H1 (cell line): ENCODE measurements around the gene CDC42EP5. TPM values are rescaled to one million over a fixed set of nuclear protein-coding genes. Genes with fewer than 3 reads are reported as not detected.

Experiments
- CTCF ChIA-PET: fragments of 300-600 bp; sonication (Branson Sonifier 250); formaldehyde crosslinking; loops from one replicate; lab custom pipeline; 2021; ENCODE audit not compliant: partially characterized antibody; lab: Charles Lee
- POLR2A ChIA-PET: fragments of 300-600 bp; sonication (Branson Sonifier 250); formaldehyde crosslinking; loops from one replicate; lab custom pipeline; 2021; ENCODE audit warnings: inconsistent platforms; ENCODE audit not compliant: partially characterized antibody; lab: Charles Lee
- DNase-seq, 2 experiments: peaks; one replicate each; pipeline versions ENCODE4 v3.0.0 to v3.0.0-alpha.2; 2010 to 2022; ENCODE audit warnings: low spot score in 2 of 2, low read depth in 1 of 2, mixed read lengths in 1 of 2
- FAIRE-seq: peaks from 2 replicates; lab custom pipeline; 2011; peaks lifted over from hg19 to GRCh38; lab: Jason Lieb, UNC
- H2AFZ ChIP-seq: 2 replicates; pipeline ENCODE4 v1.8.1; 2012; ENCODE audit warnings: low read length, inconsistent platforms
- H2AK5ac ChIP-seq: 2 replicates; pipeline ENCODE4 v1.6.1; 2013; ENCODE audit warnings: low read depth, low read length
- H2BK120ac ChIP-seq: replicated peaks from 2 replicates; pipeline ENCODE3; 2013; ENCODE audit warnings: low read depth, low read length, inconsistent platforms
- H2BK12ac ChIP-seq: 2 replicates; pipeline ENCODE4 v1.6.1; 2013; ENCODE audit warnings: low read depth, low read length
- H2BK15ac ChIP-seq: 2 replicates; pipeline ENCODE4 v1.6.1; 2013; ENCODE audit warnings: low read length
- H2BK20ac ChIP-seq: 2 replicates; pipeline ENCODE4 v1.6.1; 2013; ENCODE audit warnings: low read length
- H2BK5ac ChIP-seq: 2 replicates; pipeline ENCODE4 v1.6.1; 2013; ENCODE audit warnings: low read depth, low read length
- H3K14ac ChIP-seq: 2 replicates; pipeline ENCODE4 v1.6.1; 2013; ENCODE audit warnings: inconsistent platforms; ENCODE audit not compliant: insufficient read length
- H3K18ac ChIP-seq: 2 replicates; pipeline ENCODE4 v1.6.1; 2013; ENCODE audit warnings: low read length; ENCODE audit errors: extremely low read depth
- H3K23ac ChIP-seq: 2 replicates; pipeline ENCODE4 v1.6.1; 2013; ENCODE audit warnings: inconsistent platforms; ENCODE audit not compliant: insufficient read length
- H3K23me2 ChIP-seq: 2 replicates; pipeline ENCODE4 v1.6.1; 2013; ENCODE audit warnings: low read depth, low read length
- H3K27ac ChIP-seq: 2 replicates; pipeline ENCODE4 v1.6.1; 2011; ENCODE audit warnings: low read depth, low read length, inconsistent platforms
- H3K27me3 ChIP-seq, 4 experiments: replicated peaks in 1 of 4; 1 replicate in 1 of 4; 2 replicates in 3 of 4; pipeline versions ENCODE4 v1.6.1 to v1.8.1; 2011 to 2013; ENCODE audit warnings: low read length in 3 of 4, mild to moderate bottlenecking in 3 of 4, inconsistent platforms in 2 of 4, mixed read lengths in 2 of 4, moderate library complexity in 1 of 4; ENCODE audit not compliant: control insufficient read depth in 3 of 4, insufficient read depth in 3 of 4; ENCODE audit errors: extremely low read depth in 1 of 4
- H3K36me3 ChIP-seq, 4 experiments: 2 replicates each; pipeline versions ENCODE4 v1.6.1 to v1.8.1; 2011 to 2013; ENCODE audit warnings: mild to moderate bottlenecking in 4 of 4, low read length in 3 of 4, moderate library complexity in 2 of 4, control low read depth in 1 of 4, inconsistent platforms in 1 of 4; ENCODE audit not compliant: insufficient read depth in 4 of 4, control insufficient read depth in 2 of 4
- H3K4ac ChIP-seq: replicated peaks from 2 replicates; pipeline ENCODE3; 2013; ENCODE audit warnings: low read length, low read depth, mixed read lengths, inconsistent platforms; ENCODE audit not compliant: insufficient read length
- H3K4me1 ChIP-seq, 4 experiments: replicated peaks in 1 of 4; 1 replicate in 1 of 4; 2 replicates in 3 of 4; pipeline versions ENCODE4 v1.6.1 to v1.8.1; 2011 to 2013; ENCODE audit warnings: low read length in 3 of 4, inconsistent platforms in 2 of 4, mixed read lengths in 1 of 4; ENCODE audit not compliant: insufficient read depth in 4 of 4, control insufficient read depth in 3 of 4
- H3K4me2 ChIP-seq, 2 experiments: 2 replicates each; pipeline versions ENCODE4 v1.6.1 to v1.8.1; 2011 to 2013; ENCODE audit warnings: low read depth in 2 of 2, low read length in 2 of 2, control low read depth in 1 of 2, inconsistent platforms in 1 of 2, mild to moderate bottlenecking in 1 of 2; ENCODE audit not compliant: insufficient read depth in 1 of 2
- H3K4me3 ChIP-seq, 4 experiments: fragments of 200-600, 300-600 bp in 1 of 4; sonication (generic), shearing (Covaris generic), sonication (Bioruptor Twin) in 1 of 4; 2 replicates each; pipeline versions ENCODE4 v1.5.1 to v1.8.1; 2011 to 2016; ENCODE audit warnings: low read length in 4 of 4, low read depth in 3 of 4, control low read depth in 2 of 4, inconsistent platforms in 2 of 4, mild to moderate bottlenecking in 2 of 4, mixed read lengths in 1 of 4, moderate library complexity in 1 of 4; ENCODE audit not compliant: insufficient read depth in 2 of 4; ENCODE audit errors: extremely low read depth in 1 of 4
- H3K56ac ChIP-seq: replicated peaks from 2 replicates; pipeline ENCODE3; 2013; ENCODE audit warnings: low read depth, mild to moderate bottlenecking, mixed read lengths, low read length, inconsistent platforms; ENCODE audit not compliant: insufficient read length
- H3K79me1 ChIP-seq: 2 replicates; pipeline ENCODE4 v1.6.1; 2013; ENCODE audit warnings: low read depth, low read length, control low read depth
- H3K79me2 ChIP-seq, 2 experiments: 2 replicates each; pipeline versions ENCODE4 v1.6.1 to v1.8.1; 2012 to 2013; ENCODE audit warnings: low read length in 2 of 2, mild to moderate bottlenecking in 2 of 2, inconsistent platforms in 1 of 2; ENCODE audit not compliant: insufficient read depth in 2 of 2, control insufficient read depth in 1 of 2
- H3K9ac ChIP-seq, 4 experiments: replicated peaks in 1 of 4; 1 replicate in 1 of 4; 2 replicates in 3 of 4; pipeline versions ENCODE4 v1.6.1 to v1.8.1; 2011 to 2013; ENCODE audit warnings: low read depth in 3 of 4, low read length in 3 of 4, control low read depth in 2 of 4, mild to moderate bottlenecking in 2 of 4, moderate library complexity in 2 of 4, inconsistent platforms in 1 of 4; ENCODE audit errors: extremely low read depth in 1 of 4
- H3K9me3 ChIP-seq, 2 experiments: 2 replicates each; pipeline versions ENCODE4 v1.6.1 to v1.8.1; 2012 to 2013; ENCODE audit warnings: mild to moderate bottlenecking in 2 of 2, moderate library complexity in 2 of 2, control low read depth in 1 of 2, inconsistent platforms in 1 of 2, low read depth in 1 of 2, low read length in 1 of 2, mixed read lengths in 1 of 2; ENCODE audit not compliant: insufficient read depth in 2 of 2
- H4K20me1 ChIP-seq, 2 experiments: replicated peaks in 1 of 2; 2 replicates each; pipeline versions ENCODE3 to v1.8.1; 2011 to 2013; ENCODE audit warnings: inconsistent platforms in 2 of 2, low read length in 2 of 2, mild to moderate bottlenecking in 1 of 2; ENCODE audit not compliant: insufficient read depth in 2 of 2, control insufficient read depth in 1 of 2
- H4K5ac ChIP-seq: 2 replicates; pipeline ENCODE4 v1.6.1; 2013; ENCODE audit warnings: low read length, low read depth, mixed read lengths, inconsistent platforms; ENCODE audit not compliant: insufficient read length
- H4K8ac ChIP-seq: 2 replicates; pipeline ENCODE4 v1.8.0; 2013; ENCODE audit warnings: mild to moderate bottlenecking, moderate library complexity, low read length, inconsistent platforms; ENCODE audit not compliant: insufficient read depth; ENCODE audit errors: extremely low read depth
- H4K91ac ChIP-seq: replicated peaks from 2 replicates; pipeline ENCODE3; 2013; ENCODE audit warnings: low read length, mixed read lengths, inconsistent platforms; ENCODE audit not compliant: insufficient read length
- BRCA1 ChIP-seq: IDR thresholded peaks from 2 replicates; pipeline ENCODE4 v1.6.1; 2012; ENCODE audit warnings: low read depth, low read length, improper control_type of control experiment
- CHD1 ChIP-seq: IDR thresholded peaks from 2 replicates; pipeline ENCODE4 v1.6.1; 2012; ENCODE audit warnings: low read depth, low read length, improper control_type of control experiment
- CTBP2 ChIP-seq: IDR thresholded peaks from 2 replicates; pipeline ENCODE4 v1.7.0; 2011; ENCODE audit warnings: borderline replicate concordance, mild to moderate bottlenecking, moderate library complexity, mixed read lengths, low read length; ENCODE audit not compliant: insufficient read depth, insufficient read length
- POU5F1 ChIP-seq: IDR thresholded peaks from 2 replicates; pipeline ENCODE4 v1.6.1; 2011; ENCODE audit warnings: low read depth, mild to moderate bottlenecking, low read length, moderate library complexity
- RXRA ChIP-seq: IDR thresholded peaks from 2 replicates; pipeline ENCODE4 v1.6.1; 2011; ENCODE audit warnings: low read depth, mild to moderate bottlenecking, low read length, moderate library complexity; ENCODE audit not compliant: insufficient read depth
- SP1 ChIP-seq: IDR thresholded peaks from 2 replicates; pipeline ENCODE4 v1.6.1; 2011; ENCODE audit warnings: low read depth, low read length
- SP4 ChIP-seq: IDR thresholded peaks from 2 replicates; pipeline ENCODE4 v1.6.1; 2012; ENCODE audit warnings: low read length, inconsistent platforms
- TAF1 ChIP-seq: IDR thresholded peaks from 2 replicates; pipeline ENCODE4 v1.6.1; 2011; ENCODE audit warnings: mild to moderate bottlenecking, low read depth, low read length
- TEAD4 ChIP-seq: IDR thresholded peaks from 2 replicates; pipeline ENCODE4 v1.6.1; 2012; ENCODE audit warnings: low read depth, low read length, inconsistent platforms, mixed read lengths
- WGBS, 2 experiments: shearing (Covaris generic) in 1 of 2; methylation state at CpG; one replicate each; pipeline versions ENCODE4 v1.1.6 to v1.1.7; 2013 to 2015; ENCODE audit warnings: low lambda C conversion rate in 2 of 2, mixed read lengths in 2 of 2, inconsistent platforms in 1 of 2, low coverage in 1 of 2, missing lambda C conversion rate in 1 of 2; ENCODE audit not compliant: insufficient replicate concordance in 2 of 2, insufficient coverage in 1 of 2, insufficient read length in 1 of 2; ENCODE audit errors: extremely low coverage in 1 of 2, missing lambda C conversion rate in 1 of 2; 5-methylcytosine and 5-hydroxymethylcytosine counted together
- polyA plus RNA-seq, 7 experiments: library from polyadenylated mRNA; depleted of rRNA in 3 of 7; stranded (reverse) in 5 of 7; unstranded in 2 of 7; fragments of >200 nt in 5 of 7; fragments of 200-250 nt in 2 of 7; gene quantifications; 1 replicate in 5 of 7; 2 replicates in 1 of 7; 4 replicates in 1 of 7; pipeline versions ENCODE4 v1.2.1 to v1.2.3, GENCODE V29; 2011 to 2013; ENCODE audit warnings: missing spikeins in 2 of 7, mixed read lengths in 2 of 7
- total RNA-seq: library from RNA; stranded (reverse); fragmentation: NEBNext Ultra II Directional; extraction: Animal tissue kit (Norgen Biotek cat#: 25700); gene quantifications from 2 replicates; pipeline ENCODE4 v1.2.1, GENCODE V29; 2021

CDC42EP5 gene
- total and polyA plus RNA-seq, 2 of the 8 experiments (the other 6 are each of a cell fraction or from before 2014, with no cell fraction given) = 1.8 to 2.1 TPM

DNA sequence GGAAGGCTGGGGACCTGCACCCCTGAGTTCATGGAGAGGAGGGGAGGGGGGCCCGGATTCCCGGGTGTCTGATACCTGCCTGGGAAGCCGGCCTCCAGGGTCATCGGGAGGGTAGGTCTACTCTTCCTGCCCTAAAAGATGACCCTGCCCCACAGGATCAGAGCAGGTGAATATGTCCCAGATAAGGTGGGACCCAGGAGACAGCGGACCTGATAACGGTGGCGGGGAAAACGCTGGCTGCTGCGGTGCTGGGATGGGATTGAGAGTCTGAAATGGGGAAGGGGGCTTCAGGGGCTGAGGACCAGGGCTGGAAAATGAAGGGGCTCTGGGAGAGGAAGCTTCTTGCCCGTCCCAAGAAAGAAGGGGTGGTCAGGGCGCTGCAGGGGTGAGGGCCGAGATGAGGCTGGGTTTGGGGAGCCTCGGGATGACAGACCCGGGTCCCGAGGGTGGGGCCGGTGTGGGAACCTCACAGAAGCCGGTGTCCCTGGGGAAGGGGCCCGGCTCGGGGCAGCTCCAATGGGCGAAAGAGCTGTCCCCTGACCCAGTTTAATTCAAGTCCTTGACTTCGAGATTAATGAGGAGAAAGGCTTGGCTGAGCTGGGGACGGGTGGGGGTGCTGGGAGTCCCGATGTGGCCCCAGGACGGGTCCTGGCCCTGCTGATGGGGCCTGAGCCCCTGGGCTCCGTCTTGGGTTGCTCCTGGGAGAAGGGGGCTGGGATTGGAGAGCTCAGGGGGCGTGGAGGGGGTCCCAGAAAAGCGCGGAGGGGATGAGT lies 57.0 kb downstream of the CDC42EP5 start:
- Histone ChIP-seq H3K9me3 (peaks cover 0 to 6% of the 10 kb centered on the region in 2 experiments; a peak in 1 of 4 replicates), H2BK20ac (no peak overlapping the region), H3K23ac (no peak overlapping the region), H4K91ac (no peak overlapping the region), H2AK5ac (no peak overlapping the region), H3K4me2 (peak overlapping the region; percentile 83 to 92), H3K36me3 (peaks cover 0 to 11% (median 0%) of the 10 kb centered on the region in 4 experiments; a peak in 4 of 8 replicates), H2AFZ (no peak overlapping the region), H4K8ac (no peak overlapping the region), H2BK12ac (0 out of 2 replicates have a peak overlapping the region, but pooled peaks have one; percentile 97), H4K5ac (no peak overlapping the region), H4K20me1 (peaks cover 0 to 7% of the 10 kb centered on the region in 2 experiments), H3K79me2 (peaks cover 7 to 8% of the 10 kb centered on the region in 2 experiments; a peak in 2 of 4 replicates), H3K56ac (no peak overlapping the region), H3K27me3 (peaks cover 6 to 25% (median 21%) of the 10 kb centered on the region in 4 experiments), H3K14ac (no peak overlapping the region), H3K9ac (peak overlapping the region in 3 of 4 experiments; percentile 30 to 55 (median 46); a peak in 4 of 7 replicates), H2BK120ac (no peak overlapping the region), H3K4me1 (peaks cover 8 to 36% (median 25%) of the 10 kb centered on the region in 4 experiments), H3K18ac (no peak overlapping the region), H3K4me3 (peak overlapping the region; percentile 52 to 98 (median 76)), H3K79me1 (peaks cover 14% of the 10 kb centered on the region; the same call in 1 of the 2 replicates), H2BK5ac (no peak overlapping the region; the same call in 1 of the 2 replicates), H3K4ac (no peak overlapping the region), H2BK15ac (no peak overlapping the region), H3K27ac (no peak overlapping the region), H3K23me2 (peaks cover 26% of the 10 kb centered on the region)
- DNase-seq (peak in 1 of 2 experiments; percentile 60), FAIRE-seq (no peak)
- WGBS, 2 experiments = 8% methylated on average over 19 of the region's 28 CpGs; no CpG with 5 or more reads in 1 of the 2 experiments
- ChIA-PET CTCF (interaction anchor here (0.8 to 2.7 kb wide), 17 partner anchors 12 to 150 kb away, joined by 3 to 39 read pairs (median 4); partner anchors contain the start of gene LENG8), POLR2A (interaction anchor here (0.7 to 2.4 kb wide), 16 partner anchors 9 to 243 kb away, joined by 3 to 13 read pairs (median 4); partner anchors contain the start of genes LENG9, RPS9 and TMC4)
- TF ChIP-seq POU5F1 = no peak
- no peak for TF ChIP-seq BRCA1
- TF ChIP-seq SP4 = no peak
- no peak for TF ChIP-seq RXRA
- TF ChIP-seq TAF1 = no peak
- no peak for TF ChIP-seq SP1
- TF ChIP-seq CHD1 = no peak
- TF ChIP-seq CTBP2 = no peak
- no peak for TF ChIP-seq TEAD4
